Measurements from ENCODE around the gene XYLT1. TPM values are rescaled to one million over a fixed set of nuclear protein-coding genes. Genes with fewer than 3 reads are reported as not detected.

Gene XYLT1
- total and polyA plus RNA-seq, 2 of the 8 experiments (the other 6 are each of a cell fraction or from before 2014, with no cell fraction given) = 6.6 to 25.4 TPM

DNA sequence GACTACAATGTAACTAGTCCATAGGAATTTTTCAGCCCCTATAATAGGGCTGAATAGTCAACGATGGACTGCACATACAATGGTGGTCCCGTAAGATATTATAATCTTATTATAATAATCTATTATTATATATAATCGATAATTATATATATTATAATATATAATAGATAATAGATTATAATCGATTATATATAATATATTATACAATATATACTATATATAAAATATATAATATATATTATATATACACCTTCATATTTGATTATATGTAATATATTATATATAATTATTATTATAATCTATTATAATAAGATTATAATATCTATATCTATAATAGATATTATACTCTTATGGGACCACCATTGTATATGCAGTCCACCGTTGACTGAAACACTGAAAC is 238.8 kb downstream of the XYLT1 start:
- Histone ChIP-seq H3K23me2 (ENCODE audit: low read depth, low read length) (peaks cover 5% of the 10 kb centered on the region; the same call in 1 of the 2 replicates), H3K23ac (ENCODE audit: insufficient read length) (no peak overlapping the region), H3K4ac (replicated peaks; ENCODE audit: insufficient read length, low read depth, low read length) (no peak overlapping the region), H3K27ac (ENCODE audit: low read depth, low read length) (no peak overlapping the region), H4K20me1 (replicated peaks in 1 of 2; ENCODE audit: control insufficient read depth in 1 of 2, insufficient read depth in 2 of 2, low read length in 2 of 2) (peaks cover 0 to 3% of the 10 kb centered on the region in 2 experiments), H2AFZ (ENCODE audit: low read length) (no peak overlapping the region), H2BK120ac (replicated peaks; ENCODE audit: low read depth, low read length) (no peak overlapping the region), H2BK15ac (ENCODE audit: low read length) (no peak overlapping the region), H3K56ac (replicated peaks; ENCODE audit: insufficient read length, low read depth, low read length) (no peak overlapping the region), H3K4me3 (ENCODE audit: extremely low read depth in 1 of 4, insufficient read depth in 2 of 4, low read depth in 3 of 4, low read length in 4 of 4) (no peak overlapping the region), H3K27me3 (replicated peaks in 1 of 4; ENCODE audit: control insufficient read depth in 3 of 4, extremely low read depth in 1 of 4, insufficient read depth in 3 of 4, low read length in 3 of 4) (no peaks in the 10 kb centered on the region), H3K79me1 (ENCODE audit: low read depth, low read length) (no peaks in the 10 kb centered on the region), H2BK5ac (ENCODE audit: low read depth, low read length) (no peak overlapping the region), H3K9ac (replicated peaks in 1 of 4; ENCODE audit: extremely low read depth in 1 of 4, low read depth in 3 of 4, low read length in 3 of 4) (no peak overlapping the region), H3K36me3 (ENCODE audit: control insufficient read depth in 2 of 4, insufficient read depth in 4 of 4, low read length in 3 of 4) (no peaks in the 10 kb centered on the region), H3K18ac (ENCODE audit: extremely low read depth, low read length) (no peak overlapping the region), H2BK12ac (ENCODE audit: low read depth, low read length) (no peak overlapping the region), H4K91ac (replicated peaks; ENCODE audit: insufficient read length, low read length) (no peak overlapping the region), H3K79me2 (ENCODE audit: control insufficient read depth in 1 of 2, insufficient read depth in 2 of 2, low read length in 2 of 2) (no peaks in the 10 kb centered on the region; a peak in 1 of 4 replicates), H4K5ac (ENCODE audit: insufficient read length, low read depth, low read length) (no peak overlapping the region), H3K4me1 (replicated peaks in 1 of 4; ENCODE audit: control insufficient read depth in 3 of 4, insufficient read depth in 4 of 4, low read length in 3 of 4) (peaks cover 0 to 5% (median 0%) of the 10 kb centered on the region in 4 experiments; a peak in 2 of 7 replicates), H2AK5ac (ENCODE audit: low read depth, low read length) (no peak overlapping the region), H3K9me3 (ENCODE audit: insufficient read depth in 2 of 2, low read depth in 1 of 2, low read length in 1 of 2) (no peaks in the 10 kb centered on the region), H3K14ac (ENCODE audit: insufficient read length) (no peak overlapping the region), H3K4me2 (ENCODE audit: insufficient read depth in 1 of 2, low read depth in 2 of 2, low read length in 2 of 2) (no peak overlapping the region), H2BK20ac (ENCODE audit: low read length) (no peak overlapping the region), H4K8ac (ENCODE audit: extremely low read depth, insufficient read depth, low read length) (no peak overlapping the region)
- ChIA-PET CTCF (ENCODE audit: partially characterized antibody) (no interaction called here), POLR2A (ENCODE audit: partially characterized antibody) (no interaction called here)
- TF ChIP-seq TBP (IDR thresholded peaks at IDR 0.05; ENCODE audit: low read depth, low read length) = no peak
- no peak for TF ChIP-seq SIX5 (IDR thresholded peaks at IDR 0.05; ENCODE audit: low read depth, low read length)
- WGBS, 2 experiments (ENCODE audit: extremely low coverage in 1 of 2, insufficient coverage in 1 of 2, insufficient read length in 1 of 2, insufficient replicate concordance in 2 of 2, low coverage in 1 of 2, low lambda C conversion rate in 2 of 2, missing lambda C conversion rate in 1 of 2) = 91% methylated on average over 5 of the region's 5 CpGs; no CpG with 5 or more reads in 1 of the 2 experiments
- no peak for DNase-seq (ENCODE audit: low read depth in 1 of 2, low spot score in 2 of 2)
- FAIRE-seq = no peak

All from H1 (cell line).